CD4-positive, alpha-beta T cell (primary cell): ENCODE data around the gene HYAL1. TPM values are rescaled to one million over a fixed set of nuclear protein-coding genes. Genes with fewer than 3 reads are reported as not detected.
"Not testable (repeated sequence)": the region's sequence is repeated elsewhere in the genome, so short reads cannot be mapped to it uniquely, and the experiment has no call there.

ENCODE experiments used
- ATAC-seq: fragments of 200-7000 bp; cut with Tn5 transposase; one replicate; pipeline ENCODE4 v1.10.0; 2022; ENCODE audit warnings: mild to moderate bottlenecking; ENCODE audit not compliant: poor library complexity
- CTCF ChIA-PET: fragments of 350-600 bp; sonication (Branson Sonifier 250); formaldehyde crosslinking; loops from one replicate; lab custom pipeline; 2021; ENCODE audit warnings: antibody characterized with exemption, inconsistent platforms; lab: Charles Lee
- POLR2A ChIA-PET: fragments of 350-600 bp; sonication (Branson Sonifier 250); formaldehyde crosslinking; loops from one replicate; lab custom pipeline; 2021; ENCODE audit warnings: antibody characterized with exemption, inconsistent platforms; lab: Charles Lee
- DNase-seq, 14 experiments: peaks; one replicate each; pipeline ENCODE4 v3.0.0-alpha.2; 2013 to 2020; ENCODE audit warnings: mixed read lengths in 2 of 14
- H3K27ac ChIP-seq, 2 donors: one replicate each; pipeline versions ENCODE4 v1.5.1 to v1.7.0; 2013; ENCODE audit warnings: low read length in 2 of 2, low read depth in 1 of 2, mild to moderate bottlenecking in 1 of 2
- H3K27me3 ChIP-seq, 2 experiments: 1 replicate in 1 of 2; 2 replicates in 1 of 2; pipeline versions ENCODE4 v1.6.1 to v1.7.0; 2013; ENCODE audit warnings: low read length in 2 of 2, control low read depth in 1 of 2, mild to moderate bottlenecking in 1 of 2, moderate library complexity in 1 of 2; ENCODE audit not compliant: insufficient read depth in 2 of 2, control insufficient read depth in 1 of 2
- H3K36me3 ChIP-seq: one replicate; pipeline ENCODE4 v1.6.1; 2013; ENCODE audit warnings: low read length, control low read depth; ENCODE audit not compliant: insufficient read depth
- H3K4me1 ChIP-seq: one replicate; pipeline ENCODE4 v1.6.1; 2013; ENCODE audit warnings: low read length, control low read depth; ENCODE audit not compliant: insufficient read depth
- H3K4me3 ChIP-seq: one replicate; pipeline ENCODE4 v1.5.1; 2013; ENCODE audit warnings: mild to moderate bottlenecking, low read length, moderate library complexity
- H3K9me3 ChIP-seq, 2 experiments: 1 replicate in 1 of 2; 2 replicates in 1 of 2; pipeline versions ENCODE4 v1.6.1 to v1.7.0; 2013; ENCODE audit warnings: low read length in 2 of 2, mild to moderate bottlenecking in 2 of 2, control low read depth in 1 of 2, moderate library complexity in 1 of 2; ENCODE audit not compliant: control insufficient read depth in 1 of 2, insufficient read depth in 1 of 2
- H3K27ac Mint-ChIP-seq: one replicate; pipeline ENCODE4 v1.8.0; 2020; ENCODE audit warnings: mixed read lengths
- H3K27me3 Mint-ChIP-seq: one replicate; pipeline ENCODE4 v1.8.0; 2021; ENCODE audit warnings: mixed read lengths
- H3K36me3 Mint-ChIP-seq: one replicate; pipeline ENCODE4 v1.8.0; 2021; ENCODE audit warnings: low read depth, mixed read lengths
- H3K4me1 Mint-ChIP-seq: one replicate; pipeline ENCODE4 v1.8.0; 2021; ENCODE audit warnings: low read depth, mixed read lengths
- H3K4me3 Mint-ChIP-seq: one replicate; pipeline ENCODE4 v1.8.0; 2020; ENCODE audit warnings: mild to moderate bottlenecking, mixed read lengths
- H3K9me3 Mint-ChIP-seq: one replicate; pipeline ENCODE4 v1.8.0; 2020; ENCODE audit warnings: mixed read lengths
- CTCF ChIP-seq: fragments of 200-600 bp; IDR thresholded peaks from one replicate; pipeline ENCODE4 v1.8.0; 2022; ENCODE audit warnings: antibody characterized with exemption, mild to moderate bottlenecking
- intact Hi-C, 2 experiments: fragments of 100-400 bp; cut with DNase I in 1 of 2; cut with micrococcal nuclease in 1 of 2; formaldehyde crosslinking; loops; one replicate each; pipeline versions ENCODE4 v1.15.1 to v1.9.0; 2023 to 2025; cut with DNase I, micrococcal nuclease
- total RNA-seq, 174 experiments: library from RNA in 2 of 174; stranded (reverse) in 2 of 174; gene quantifications; one replicate each; pipeline ENCODE4 v1.2.3 and lab custom pipeline; 2021 to 2026

The HYAL1 gene
- total RNA-seq, 2 experiments from 2014 or later = 0.38 TPM; not detected in 1

DNA sequence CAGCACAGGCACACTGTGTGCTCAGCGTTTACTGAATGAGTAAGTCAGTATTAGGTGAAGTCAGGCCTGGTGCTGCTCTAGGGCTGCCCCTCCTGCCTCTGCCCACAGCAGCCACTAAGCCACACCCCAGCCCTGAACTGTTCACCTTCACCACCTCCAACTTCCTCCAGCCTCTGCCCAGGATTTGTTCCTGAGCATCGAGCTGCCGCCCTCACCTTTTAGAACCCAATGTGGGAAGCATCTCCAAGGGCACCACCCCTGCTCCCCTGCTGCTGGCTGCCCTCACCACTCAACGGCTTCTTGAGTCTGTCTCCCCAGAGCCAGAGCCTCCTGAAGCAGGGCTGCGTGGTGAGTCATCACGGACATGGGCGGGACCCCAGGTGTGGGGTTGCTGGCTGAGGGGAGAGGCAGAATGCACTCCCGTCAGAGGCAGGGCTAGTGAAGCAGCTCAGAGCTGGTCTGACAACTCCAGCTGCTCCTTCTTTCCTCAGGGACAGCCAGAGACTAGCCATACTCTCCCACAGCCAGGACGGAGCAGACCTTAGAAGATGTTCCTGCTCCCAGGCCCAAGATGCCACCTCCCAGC is 13.4 kb upstream of the HYAL1 start:
- Mint-ChIP-seq H3K4me1 (peaks cover 40% of the 10 kb centered on the region), H3K9me3 (no peaks in the 10 kb centered on the region), H3K4me3 (peak overlapping the region; percentile 74), H3K36me3 (no peaks in the 10 kb centered on the region), H3K27ac (peak overlapping the region; percentile 90), H3K27me3 (no peaks in the 10 kb centered on the region)
- peak overlapping the region; percentile 31 for H3K4me3 ChIP-seq
- POLR2A ChIA-PET = interaction anchor here (1.2 to 2.8 kb wide), 2 partner anchors 18 to 24 kb away, joined by 3 to 16 read pairs; partner anchors contain the start of genes HYAL3, IFRD2 and NAA80
- peaks cover 57% of the 10 kb centered on the region for H3K4me1 ChIP-seq
- peak overlapping the region in 1 of 2 donors; percentile 47 for H3K27ac ChIP-seq
- H3K9me3 ChIP-seq = no peaks in the 10 kb centered on the region
- intact Hi-C loops = no loop called here
- ATAC-seq (peak; percentile 71), DNase-seq (peak in 13 of 14 experiments; percentile 52 to 85 (median 67))
- CTCF ChIA-PET = interaction anchor here (2.2 kb wide), 1 partner anchor 8 kb away, joined by 7 read pairs; no protein-coding TSS in a partner anchor
- H3K27me3 ChIP-seq = no peaks in the 10 kb centered on the region
- no peaks in the 10 kb centered on the region for H3K36me3 ChIP-seq
- no peak for TF ChIP-seq CTCF

GRCh38 chr3:50314816-50315215 is 11.4 kb upstream of the HYAL1 start:
- CTCF ChIA-PET = interaction anchor here (1.5 to 2.2 kb wide), 2 partner anchors 10 to 120 kb away, joined by 5 to 7 read pairs; no protein-coding TSS in a partner anchor
- Histone ChIP-seq H3K4me1 (peaks cover 42% of the 10 kb centered on the region), H3K36me3 (no peaks in the 10 kb centered on the region), H3K9me3 (no peaks in the 10 kb centered on the region), H3K4me3 (no peak overlapping the region), H3K27me3 (no peaks in the 10 kb centered on the region), H3K27ac (no peak overlapping the region)
- TF ChIP-seq CTCF = no peak
- ATAC-seq = no peak
- Mint-ChIP-seq H3K36me3 (no peaks in the 10 kb centered on the region), H3K4me1 (peaks cover 30% of the 10 kb centered on the region), H3K27me3 (no peaks in the 10 kb centered on the region), H3K4me3 (no peak overlapping the region), H3K27ac (peak overlapping the region; percentile 69), H3K9me3 (no peaks in the 10 kb centered on the region)
- intact Hi-C loops = no loop called here
- DNase-seq = peak in 1 of 14 experiments; percentile 8
- POLR2A ChIA-PET = interaction anchor here (0.9 to 1.5 kb wide), 4 partner anchors 10 to 120 kb away, joined by 3 to 5 read pairs (median 3); partner anchors contain the start of genes HYAL3 and NAA80

GRCh38 chr3:50314342-50314741 is 11.0 kb upstream of the HYAL1 start:
- no peak for DNase-seq
- Mint-ChIP-seq H3K27ac (no peak overlapping the region), H3K4me3 (no peak overlapping the region), H3K4me1 (peaks cover 25% of the 10 kb centered on the region), H3K36me3 (no peaks in the 10 kb centered on the region), H3K9me3 (no peaks in the 10 kb centered on the region), H3K27me3 (no peaks in the 10 kb centered on the region)
- no peak for ATAC-seq
- ChIA-PET POLR2A (interaction anchor here (0.9 to 1.5 kb wide), 2 partner anchors 10 to 119 kb away, joined by 3 read pairs; no protein-coding TSS in a partner anchor), CTCF (interaction anchor here (1.3 kb wide), 1 partner anchor 10 kb away, joined by 3 read pairs; no protein-coding TSS in a partner anchor)
- Histone ChIP-seq H3K4me1 (peaks cover 37% of the 10 kb centered on the region), H3K27me3 (no peaks in the 10 kb centered on the region), H3K27ac (no peak overlapping the region), H3K4me3 (no peak overlapping the region), H3K36me3 (no peaks in the 10 kb centered on the region), H3K9me3 (no peaks in the 10 kb centered on the region)
- TF ChIP-seq CTCF = no peak
- intact Hi-C loops = no loop called here

GRCh38 chr3:50312041-50312440 is 8.7 kb upstream of the HYAL1 start:
- H3K27ac ChIP-seq, H3K36me3 Mint-ChIP-seq, CTCF ChIA-PET, H3K36me3 ChIP-seq, H3K27me3 Mint-ChIP-seq, H3K4me3 Mint-ChIP-seq, POLR2A ChIA-PET, intact Hi-C loops, H3K27me3 ChIP-seq, DNase-seq, H3K9me3 Mint-ChIP-seq, H3K9me3 ChIP-seq, ATAC-seq, H3K27ac Mint-ChIP-seq, H3K4me3 ChIP-seq: not testable (repeated sequence)
- peaks cover 16% of the 10 kb centered on the region for H3K4me1 ChIP-seq
- peaks cover 15% of the 10 kb centered on the region for H3K4me1 Mint-ChIP-seq
